ENCODE data around the gene STK17B.
"Not testable (repeated sequence)": the region's sequence is repeated elsewhere in the genome, so short reads cannot be mapped to it uniquely, and the experiment has no call there.

STK17B gene

DNA sequence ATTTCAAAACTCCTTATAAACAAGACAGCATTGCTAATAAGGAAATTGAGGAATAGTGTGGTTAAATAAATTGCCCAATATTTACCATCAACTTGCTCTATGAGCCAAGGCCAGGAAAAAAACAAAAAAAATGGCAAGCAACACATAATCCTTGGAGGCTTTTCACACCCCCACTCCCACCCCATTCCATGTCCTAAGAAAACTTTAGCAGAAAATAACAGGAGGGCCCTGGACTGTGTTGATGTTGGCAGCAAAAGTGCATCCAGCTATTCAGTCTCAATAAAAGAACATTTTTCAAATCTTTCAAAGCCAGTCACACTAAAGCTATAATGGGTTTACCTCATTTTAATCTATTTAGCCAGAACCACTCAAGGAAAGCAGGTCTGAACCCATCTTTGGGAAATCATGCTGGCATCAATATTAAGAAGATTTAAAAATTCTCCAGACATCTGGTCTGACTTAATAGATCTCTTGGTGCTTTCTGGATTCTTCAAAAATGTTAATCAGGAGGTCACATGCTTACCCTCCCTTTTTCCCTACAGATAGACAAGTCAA, 34.6 kb upstream of the STK17B start:
- Histone ChIP-seq H4K20me1 (no peaks in the 10 kb centered on the region), H3K4me2 (no peak overlapping the region), H3K9me3 (no peaks in the 10 kb centered on the region), H3K27ac (no peak overlapping the region), H3K36me3 (no peaks in the 10 kb centered on the region), H3K27me3 (no peaks in the 10 kb centered on the region), H3K4me1 (peaks cover 24% of the 10 kb centered on the region), H3K4me3 (no peak overlapping the region), H3K9ac (no peak overlapping the region)
- no peak for TF ChIP-seq Cebpa-rat (IDR thresholded peaks at IDR 0.05)

DNA sequence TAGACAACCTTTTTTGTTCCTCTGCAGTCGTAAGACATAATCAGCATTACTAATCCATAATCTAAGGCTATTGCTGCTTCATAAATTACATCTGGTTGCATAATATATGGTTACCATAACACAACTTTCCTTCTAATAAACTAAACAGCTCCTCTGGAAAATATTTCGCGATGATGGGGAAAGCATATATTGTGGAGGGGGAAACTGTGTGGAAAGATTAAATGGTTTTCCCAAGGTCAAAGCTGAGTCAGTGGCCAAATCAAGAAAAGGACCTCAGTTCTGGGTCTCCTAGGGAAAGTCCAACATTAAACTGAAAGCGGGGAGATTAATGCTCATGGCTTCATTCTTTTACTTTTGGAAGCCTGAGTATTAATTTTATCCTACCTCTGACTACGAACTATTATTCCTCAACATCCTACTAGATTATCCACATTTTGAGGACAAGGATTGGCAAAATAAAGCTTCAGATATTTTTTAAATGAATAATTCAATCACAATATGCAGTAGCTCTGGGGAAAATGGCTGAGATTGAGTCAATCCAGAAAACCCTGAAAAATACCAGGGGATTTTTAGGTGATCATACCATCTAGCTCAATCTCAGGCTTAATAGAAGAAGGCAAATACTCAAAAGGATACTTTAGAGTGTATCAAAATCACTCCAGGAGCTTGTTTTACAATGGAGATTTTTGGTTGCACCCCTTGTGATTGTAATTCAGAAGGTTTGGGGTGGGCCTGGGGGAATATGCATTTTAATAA, 33.8 kb upstream of the STK17B start:
- TF ChIP-seq Cebpa-rat (IDR thresholded peaks at IDR 0.05): no peak
- H3K9ac ChIP-seq: no peak overlapping the region
- H3K9me3 ChIP-seq: no peaks in the 10 kb centered on the region
- H3K27me3 ChIP-seq: no peaks in the 10 kb centered on the region
- no peak overlapping the region for H3K4me2 ChIP-seq
- peaks cover 16% of the 10 kb centered on the region for H3K4me1 ChIP-seq
- no peaks in the 10 kb centered on the region for H4K20me1 ChIP-seq
- no peak overlapping the region for H3K27ac ChIP-seq
- no peak overlapping the region for H3K4me3 ChIP-seq
- H3K36me3 ChIP-seq: no peaks in the 10 kb centered on the region

DNA sequence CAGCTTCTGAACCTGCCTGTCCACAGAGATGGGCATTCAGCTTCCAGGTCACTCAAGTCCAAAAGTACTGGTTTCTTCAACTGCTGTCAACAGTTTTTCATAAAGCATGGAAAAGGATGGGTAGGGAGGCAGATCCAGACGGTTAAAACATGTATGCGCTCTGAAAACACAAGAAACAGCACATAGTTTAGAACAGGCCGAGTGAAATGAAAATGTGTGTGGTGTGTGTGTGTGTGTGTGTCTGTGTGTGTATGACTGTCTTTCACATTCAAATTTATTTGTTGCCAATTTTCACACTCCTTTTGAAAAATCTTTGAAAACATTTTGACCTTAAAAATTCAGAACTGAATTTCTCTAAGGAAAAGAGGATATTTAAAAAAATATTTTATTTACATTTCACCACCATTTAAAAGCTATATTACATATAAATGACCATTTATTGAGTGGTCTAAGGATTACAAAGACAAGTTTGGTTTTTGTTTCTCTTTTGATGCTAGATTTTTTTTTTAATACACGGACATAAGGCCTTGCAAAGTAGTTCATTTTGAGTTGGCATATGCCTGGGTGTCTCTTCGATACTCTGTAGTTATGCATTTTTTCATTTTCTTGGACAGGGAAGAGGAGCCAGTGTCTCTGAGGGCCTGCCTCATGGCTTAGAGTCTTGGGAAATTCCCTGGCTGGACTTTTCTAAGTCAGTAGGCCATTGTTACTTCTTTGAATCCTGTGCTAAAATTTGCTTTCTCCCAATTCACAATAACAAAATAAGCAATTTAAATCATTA, 30.0 kb upstream of the STK17B start:
- no peak overlapping the region for H3K9ac ChIP-seq
- TF ChIP-seq Cebpa-rat (IDR thresholded peaks at IDR 0.05): no peak
- H3K4me2 ChIP-seq: no peak overlapping the region
- peaks cover 8% of the 10 kb centered on the region for H3K4me1 ChIP-seq
- H3K36me3 ChIP-seq: no peaks in the 10 kb centered on the region
- no peaks in the 10 kb centered on the region for H4K20me1 ChIP-seq
- no peaks in the 10 kb centered on the region for H3K27me3 ChIP-seq
- H3K4me3 ChIP-seq: no peak overlapping the region
- no peaks in the 10 kb centered on the region for H3K9me3 ChIP-seq
- H3K27ac ChIP-seq: no peak overlapping the region

DNA sequence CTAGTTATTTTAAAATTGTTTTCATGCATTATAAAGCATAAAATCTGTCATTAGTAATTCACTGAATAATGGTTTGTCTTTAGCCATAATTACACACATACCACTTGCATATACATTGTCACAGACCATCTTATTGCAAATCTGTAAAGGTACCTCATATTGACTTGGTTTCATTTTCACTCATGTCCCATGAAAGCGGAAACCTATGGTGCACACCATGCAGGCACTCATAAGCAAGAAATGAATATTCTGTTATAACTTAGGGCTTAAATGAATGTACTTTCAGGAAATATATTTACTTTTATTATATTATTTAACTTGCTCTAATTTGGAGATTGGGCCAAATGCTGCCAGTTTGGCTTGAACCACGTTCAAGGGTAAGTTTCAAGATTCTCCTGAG, 29.2 kb upstream of the STK17B start:
- Histone ChIP-seq H3K9ac (no peak overlapping the region), H3K4me2 (no peak overlapping the region), H3K27me3 (no peaks in the 10 kb centered on the region), H4K20me1 (no peaks in the 10 kb centered on the region), H3K27ac (no peak overlapping the region), H3K36me3 (no peaks in the 10 kb centered on the region), H3K4me3 (no peak overlapping the region), H3K9me3 (no peaks in the 10 kb centered on the region), H3K4me1 (peaks cover 8% of the 10 kb centered on the region)
- no peak for TF ChIP-seq Cebpa-rat (IDR thresholded peaks at IDR 0.05)

DNA sequence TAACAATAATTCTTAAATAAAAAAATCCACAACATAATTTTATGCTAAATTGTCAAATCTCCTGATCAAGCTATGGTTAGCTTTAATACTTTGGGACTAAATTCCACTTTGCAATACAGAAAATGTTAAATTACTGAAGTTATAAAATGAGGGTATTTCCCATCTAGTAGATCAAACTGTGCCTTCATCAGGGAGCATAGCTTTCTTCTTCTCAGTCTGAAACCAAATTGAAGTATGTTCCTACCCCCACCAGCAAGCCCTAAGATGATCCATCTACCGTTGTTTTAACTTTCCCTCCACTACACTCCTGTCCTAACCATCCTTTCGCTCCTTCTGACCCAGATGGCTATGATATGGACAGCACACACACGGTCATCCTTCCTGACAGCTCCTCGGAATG, 24.4 kb upstream of the STK17B start:
- H3K4me1 ChIP-seq: peaks cover 9% of the 10 kb centered on the region; the same call in 1 of the 2 replicates

DNA sequence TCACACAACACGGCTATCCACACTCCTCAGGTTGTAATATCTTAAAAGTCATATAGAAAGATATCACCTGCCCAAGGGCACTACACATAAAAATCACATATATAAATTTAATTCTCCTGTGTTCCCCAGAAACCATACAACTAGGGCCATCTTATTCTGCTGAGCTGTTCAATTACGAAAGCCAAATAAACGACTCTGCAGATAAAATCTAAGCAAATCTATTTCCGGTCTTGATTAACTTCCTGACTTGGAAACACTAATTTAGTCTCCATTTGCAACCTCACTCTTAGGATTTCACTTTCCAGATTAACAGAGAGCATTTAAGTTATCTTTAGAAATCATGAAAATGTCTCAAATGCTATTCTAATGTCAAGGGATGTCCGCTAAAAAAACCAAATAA, 23.9 kb upstream of the STK17B start:
- no peak overlapping the region for H3K27ac ChIP-seq

More for the DNA sequence above, 24.4 kb upstream of the STK17B start:
- no peak overlapping the region for H3K27ac ChIP-seq
- H3K4me3 ChIP-seq: no peak overlapping the region
- H3K9me3 ChIP-seq: no peaks in the 10 kb centered on the region
- no peak for TF ChIP-seq Cebpa-rat (IDR thresholded peaks at IDR 0.05)
- no peak overlapping the region for H3K9ac ChIP-seq
- H3K27me3 ChIP-seq: no peaks in the 10 kb centered on the region
- H3K4me2 ChIP-seq: no peak overlapping the region
- H3K36me3 ChIP-seq: no peaks in the 10 kb centered on the region
- no peaks in the 10 kb centered on the region for H4K20me1 ChIP-seq

DNA sequence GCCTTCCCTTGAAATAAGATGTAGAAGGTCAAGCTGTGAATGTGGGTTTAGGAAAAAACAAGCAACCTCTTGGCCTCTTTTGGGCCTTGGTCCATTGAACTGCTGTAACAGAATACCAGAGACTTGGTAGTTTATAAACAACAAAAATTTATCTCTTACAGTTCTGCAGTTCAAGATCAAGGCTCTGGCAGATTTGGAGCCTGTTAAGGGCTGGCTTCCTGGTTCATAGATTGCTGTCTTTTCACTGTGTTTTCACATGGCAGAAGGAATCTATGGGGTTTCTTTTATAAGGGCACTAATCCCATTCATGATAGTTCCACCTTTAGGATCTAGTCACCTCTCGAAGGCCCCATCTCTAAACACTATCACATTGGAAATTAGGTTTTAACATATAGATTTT, 20.2 kb upstream of the STK17B start:
- Histone ChIP-seq H3K4me1 (peaks cover 15% of the 10 kb centered on the region), H3K9ac (no peak overlapping the region), H3K27ac (no peak overlapping the region), H3K36me3 (no peaks in the 10 kb centered on the region), H3K4me2 (no peak overlapping the region), H3K27me3 (no peaks in the 10 kb centered on the region), H3K4me3 (no peak overlapping the region), H4K20me1 (no peaks in the 10 kb centered on the region), H3K9me3 (peaks cover 3% of the 10 kb centered on the region; the same call in 1 of the 2 replicates)
- no peak for TF ChIP-seq Cebpa-rat (IDR thresholded peaks at IDR 0.05)

More for the DNA sequence above, 23.9 kb upstream of the STK17B start:
- H3K4me3 ChIP-seq: no peak overlapping the region
- H3K36me3 ChIP-seq: no peaks in the 10 kb centered on the region
- H3K9ac ChIP-seq: no peak overlapping the region
- H3K27me3 ChIP-seq: no peaks in the 10 kb centered on the region
- peaks cover 9% of the 10 kb centered on the region; the same call in 1 of the 2 replicates for H3K4me1 ChIP-seq
- TF ChIP-seq Cebpa-rat (IDR thresholded peaks at IDR 0.05): no peak
- H3K9me3 ChIP-seq: no peaks in the 10 kb centered on the region
- no peak overlapping the region for H3K4me2 ChIP-seq
- no peaks in the 10 kb centered on the region for H4K20me1 ChIP-seq

DNA sequence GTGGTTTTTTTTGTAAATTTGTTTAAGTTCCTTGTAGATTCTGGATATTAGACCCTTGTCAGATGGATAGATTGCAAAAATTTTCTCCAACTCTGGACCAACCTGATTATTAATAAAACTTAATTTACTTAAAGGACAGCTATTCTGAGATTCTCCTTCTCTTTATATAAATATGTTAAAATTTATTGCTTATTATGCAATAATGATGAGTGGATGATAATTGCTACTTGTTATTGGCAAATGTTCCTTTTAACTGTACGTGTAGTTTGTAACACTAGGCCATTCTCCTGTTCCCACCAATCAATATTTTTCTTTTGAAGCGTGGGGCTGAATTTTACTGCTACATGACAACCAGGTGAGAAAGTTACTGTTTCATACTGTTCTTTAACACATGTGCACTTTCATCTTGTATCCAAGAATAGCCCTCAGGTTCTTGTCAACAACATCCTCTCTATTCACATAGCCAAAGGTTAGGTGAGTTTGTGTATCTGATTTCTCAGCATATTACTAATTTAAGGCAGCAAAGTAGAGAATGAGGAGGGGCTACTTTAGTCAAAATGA, 16.6 kb upstream of the STK17B start:
- Histone ChIP-seq H3K4me3 (no peak overlapping the region), H4K20me1 (no peaks in the 10 kb centered on the region), H3K4me2 (no peak overlapping the region), H3K27ac (no peak overlapping the region), H3K9me3 (peaks cover 3% of the 10 kb centered on the region; the same call in 1 of the 2 replicates), H3K9ac (no peak overlapping the region), H3K4me1 (peaks cover 18% of the 10 kb centered on the region), H3K36me3 (no peaks in the 10 kb centered on the region), H3K27me3 (no peaks in the 10 kb centered on the region)
- no peak for TF ChIP-seq Cebpa-rat (IDR thresholded peaks at IDR 0.05)

DNA sequence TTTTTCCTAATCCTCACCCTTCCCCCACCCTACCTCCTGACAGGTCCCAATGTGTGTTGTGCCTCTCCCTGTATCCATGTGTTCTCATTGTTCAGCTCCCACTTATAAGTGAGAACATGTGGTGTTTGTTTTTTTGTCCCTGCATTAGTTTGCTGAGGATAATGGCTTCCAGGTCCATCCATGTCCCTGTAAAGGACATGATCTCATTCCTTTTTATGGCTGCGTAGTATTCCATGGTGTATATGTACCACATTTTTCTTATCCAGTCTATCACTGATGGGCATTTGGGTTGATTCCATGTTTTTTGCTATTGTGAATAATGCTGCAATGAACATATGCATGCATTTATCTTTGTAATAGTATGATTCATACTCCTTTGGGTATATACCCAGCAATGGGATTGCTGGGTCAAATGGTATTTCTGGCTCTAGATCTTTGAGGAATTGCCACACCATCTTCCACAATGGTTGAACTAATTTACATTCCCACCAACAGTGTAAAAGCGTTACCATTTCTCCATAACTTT, 15.9 kb upstream of the STK17B start:
- H3K9me3 ChIP-seq, H3K9ac ChIP-seq, H3K4me2 ChIP-seq, H3K4me3 ChIP-seq, H3K36me3 ChIP-seq, H4K20me1 ChIP-seq, H3K27ac ChIP-seq, H3K27me3 ChIP-seq: not testable (repeated sequence)
- peaks cover 26% of the 10 kb centered on the region for H3K4me1 ChIP-seq
